Right lobe of liver (tissue), 4 donors: ENCODE results near the gene ZNF660.
"Not testable (repeated sequence)": the region's sequence is repeated elsewhere in the genome, so short reads cannot be mapped to it uniquely, and the experiment has no call there.

Source experiments
- POLR2A ChIP-seq: fragments of 450-650 bp; IDR thresholded peaks from one replicate; pipeline ENCODE4 v1.6.1; 2017; ENCODE audit warnings: antibody characterized with exemption, mild to moderate bottlenecking
- TF ChIP-seq, protein P1 (sequence below), 4 donors: fragments of 200-600 bp in 3 of 4; fragments of 450-650 bp in 1 of 4; IDR thresholded peaks; one replicate each; pipeline versions ENCODE4 v1.5.1 to v1.8.0; 2016 to 2022; ENCODE audit warnings: antibody characterized with exemption in 4 of 4, mild to moderate bottlenecking in 2 of 4
- donor health status: DM: no; HTN: no; CAD: no.
- donor health status: DM: no; HTN: no; CAD: no.
- donor health status: DM: no; HTN: yes; CAD: no.

DNA sequence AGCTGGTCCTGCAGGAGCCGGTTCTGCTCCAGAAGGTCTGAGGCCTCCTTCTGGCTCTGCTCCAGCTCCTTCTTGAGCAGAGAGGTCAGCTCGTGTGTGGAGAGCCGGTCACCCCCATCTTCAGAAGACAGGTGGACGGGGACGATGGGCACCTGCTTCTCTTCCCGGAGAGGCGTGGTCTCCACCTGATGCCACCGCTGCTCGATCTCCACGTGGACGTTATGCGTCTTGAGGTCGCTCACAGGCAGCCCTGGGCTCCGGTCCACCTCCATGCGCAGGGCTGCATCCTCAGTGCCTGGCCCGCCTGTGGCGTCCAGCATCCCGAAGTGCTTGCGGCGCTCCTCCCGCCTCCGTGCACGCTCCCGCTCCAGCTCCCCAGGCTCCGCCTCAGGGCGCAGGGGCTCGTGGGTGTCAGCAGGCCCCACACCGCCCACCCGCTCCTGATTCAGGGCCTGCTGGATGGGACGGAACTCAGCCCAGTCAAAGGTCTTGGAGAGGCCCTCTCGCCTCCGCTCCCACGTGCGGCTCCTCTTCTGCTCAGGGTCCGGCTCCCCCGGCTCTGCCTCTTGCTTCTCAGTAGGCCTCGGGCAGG lies 5.7 kb upstream of the ZNF660 start:
- TF ChIP-seq POLR2A = not testable (repeated sequence)
- TF ChIP-seq, protein P1, sequence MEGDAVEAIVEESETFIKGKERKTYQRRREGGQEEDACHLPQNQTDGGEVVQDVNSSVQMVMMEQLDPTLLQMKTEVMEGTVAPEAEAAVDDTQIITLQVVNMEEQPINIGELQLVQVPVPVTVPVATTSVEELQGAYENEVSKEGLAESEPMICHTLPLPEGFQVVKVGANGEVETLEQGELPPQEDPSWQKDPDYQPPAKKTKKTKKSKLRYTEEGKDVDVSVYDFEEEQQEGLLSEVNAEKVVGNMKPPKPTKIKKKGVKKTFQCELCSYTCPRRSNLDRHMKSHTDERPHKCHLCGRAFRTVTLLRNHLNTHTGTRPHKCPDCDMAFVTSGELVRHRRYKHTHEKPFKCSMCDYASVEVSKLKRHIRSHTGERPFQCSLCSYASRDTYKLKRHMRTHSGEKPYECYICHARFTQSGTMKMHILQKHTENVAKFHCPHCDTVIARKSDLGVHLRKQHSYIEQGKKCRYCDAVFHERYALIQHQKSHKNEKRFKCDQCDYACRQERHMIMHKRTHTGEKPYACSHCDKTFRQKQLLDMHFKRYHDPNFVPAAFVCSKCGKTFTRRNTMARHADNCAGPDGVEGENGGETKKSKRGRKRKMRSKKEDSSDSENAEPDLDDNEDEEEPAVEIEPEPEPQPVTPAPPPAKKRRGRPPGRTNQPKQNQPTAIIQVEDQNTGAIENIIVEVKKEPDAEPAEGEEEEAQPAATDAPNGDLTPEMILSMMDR (IDR thresholded peaks at IDR 0.05) = not testable (repeated sequence)
